Loucy (cell line): ENCODE measurements around the gene TEX14.

Experiments
- CTCF ChIP-seq: fragments of 200-600 bp; sonication (generic); conservative IDR thresholded peaks from 2 replicates; pipeline ENCODE4 v1.5.1; 2014; ENCODE audit warnings: mild to moderate bottlenecking, antibody characterized with exemption, low read length
- EZH2phosphoT487 ChIP-seq: fragments of 200-600 bp; IDR thresholded peaks from 2 replicates; pipeline ENCODE4 v1.6.1; 2018; ENCODE audit warnings: antibody characterized with exemption, mild to moderate bottlenecking, moderate library complexity, borderline replicate concordance

GRCh38 chr17:58538811-58539409 lies 152.9 kb downstream of the TEX14 start:
- TF ChIP-seq CTCF: no peak
- no peak for TF ChIP-seq EZH2phosphoT487
